MM.1S (cell line): ENCODE results near the gene EIF5AL1.

ENCODE experiments used
- EZH2 ChIP-seq: fragments of 300-600 bp; sonication (generic); optimal IDR thresholded peaks from 2 replicates; pipeline ENCODE3; 2017; ENCODE audit warnings: low read depth, mild to moderate bottlenecking, antibody characterized with exemption, low read length, mixed read lengths
- EZH2phosphoT487 ChIP-seq: fragments of 300-600 bp; sonication (generic); IDR thresholded peaks from 2 replicates; pipeline ENCODE4 v1.6.1; 2018; ENCODE audit warnings: antibody characterized with exemption, low read length
- TF ChIP-seq, protein P1 (sequence below): fragments of 300-600 bp; sonication (generic); IDR thresholded peaks from 2 replicates; pipeline ENCODE4 v1.5.1; 2016; ENCODE audit warnings: antibody characterized with exemption, low read length, mixed read lengths

DNA sequence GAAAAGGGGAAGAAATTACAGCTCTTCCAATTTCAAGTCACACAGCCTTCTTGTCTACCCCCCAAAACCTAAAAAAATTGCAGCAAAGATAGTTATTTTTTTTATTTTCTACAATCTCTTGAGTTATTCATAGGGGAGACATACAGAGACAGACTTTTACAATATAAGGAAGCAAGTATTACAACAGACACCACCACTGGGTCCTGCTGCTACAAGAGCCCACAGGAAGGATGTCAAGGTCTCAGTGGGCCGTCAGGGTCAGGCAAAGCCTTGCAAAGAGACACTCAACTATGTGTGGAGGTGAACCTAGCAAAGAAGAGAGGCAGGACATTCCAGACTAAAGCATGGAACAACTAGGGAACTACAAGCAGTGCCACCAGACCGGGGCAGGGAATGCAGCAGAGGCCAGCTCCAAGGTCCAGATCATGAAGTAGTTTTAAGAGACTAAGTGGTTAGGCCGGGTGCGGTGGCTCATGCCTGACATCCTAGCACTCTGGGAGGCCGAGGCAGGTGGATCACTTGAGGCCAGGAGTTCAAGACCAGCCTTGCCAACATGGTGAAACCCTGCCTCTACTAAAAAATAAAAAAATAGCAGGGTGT is 38.7 kb upstream of the EIF5AL1 start:
- TF ChIP-seq, protein P1, sequence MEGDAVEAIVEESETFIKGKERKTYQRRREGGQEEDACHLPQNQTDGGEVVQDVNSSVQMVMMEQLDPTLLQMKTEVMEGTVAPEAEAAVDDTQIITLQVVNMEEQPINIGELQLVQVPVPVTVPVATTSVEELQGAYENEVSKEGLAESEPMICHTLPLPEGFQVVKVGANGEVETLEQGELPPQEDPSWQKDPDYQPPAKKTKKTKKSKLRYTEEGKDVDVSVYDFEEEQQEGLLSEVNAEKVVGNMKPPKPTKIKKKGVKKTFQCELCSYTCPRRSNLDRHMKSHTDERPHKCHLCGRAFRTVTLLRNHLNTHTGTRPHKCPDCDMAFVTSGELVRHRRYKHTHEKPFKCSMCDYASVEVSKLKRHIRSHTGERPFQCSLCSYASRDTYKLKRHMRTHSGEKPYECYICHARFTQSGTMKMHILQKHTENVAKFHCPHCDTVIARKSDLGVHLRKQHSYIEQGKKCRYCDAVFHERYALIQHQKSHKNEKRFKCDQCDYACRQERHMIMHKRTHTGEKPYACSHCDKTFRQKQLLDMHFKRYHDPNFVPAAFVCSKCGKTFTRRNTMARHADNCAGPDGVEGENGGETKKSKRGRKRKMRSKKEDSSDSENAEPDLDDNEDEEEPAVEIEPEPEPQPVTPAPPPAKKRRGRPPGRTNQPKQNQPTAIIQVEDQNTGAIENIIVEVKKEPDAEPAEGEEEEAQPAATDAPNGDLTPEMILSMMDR = no peak
- TF ChIP-seq EZH2phosphoT487 (no peak), EZH2 (no peak)
